ENCODE measurements around the gene EML2.

The EML2 gene

GRCh38 chr19:45643024-45643926 lies 4.1 kb upstream of the EML2 start (continued):
- peak; percentile 43; the same call in 1 of the 2 replicates for TF ChIP-seq PRDM10 (tag by site-specific recombination; IDR thresholded peaks at IDR 0.05)
- TF ChIP-seq ZNF366 (tag by site-specific recombination; conservative IDR thresholded peaks at IDR 0.05) = peak; percentile 50
- peak; percentile 52; the same call in 1 of the 2 replicates for TF ChIP-seq PRDM1 (tag by site-specific recombination; IDR thresholded peaks at IDR 0.05)
- TF ChIP-seq ZBTB17 (tag by site-specific recombination; IDR thresholded peaks at IDR 0.05) = peak; percentile 54
- TF ChIP-seq ZNF792 (tag by site-specific recombination; IDR thresholded peaks at IDR 0.05) = no peak
- peak; percentile 7; the same call in 1 of the 2 replicates for TF ChIP-seq SP7 (tag by site-specific recombination; IDR thresholded peaks at IDR 0.05)
- 0 out of 2 replicates have a peak, but pooled peaks have one; percentile 11 for TF ChIP-seq WT1 (tag by site-specific recombination; IDR thresholded peaks at IDR 0.05)
- TF ChIP-seq ZFHX2 (tag by site-specific recombination; conservative IDR thresholded peaks at IDR 0.05) = no peak
- peak; percentile 64; the same call in 1 of the 2 replicates for TF ChIP-seq ZNF600 (tag by site-specific recombination; IDR thresholded peaks at IDR 0.05)
- TF ChIP-seq IKZF3 (tag by site-specific recombination; IDR thresholded peaks at IDR 0.05) = 0 out of 2 replicates have a peak, but pooled peaks have one; percentile 30
- peak; percentile 86 for TF ChIP-seq ZNF660 (tag by site-specific recombination; IDR thresholded peaks at IDR 0.05)
- peak; percentile 92 for TF ChIP-seq BCL11B (tag by site-specific recombination; IDR thresholded peaks at IDR 0.05; ENCODE audit: low read depth)
- TF ChIP-seq PRDM4 (tag by site-specific recombination; IDR thresholded peaks at IDR 0.05) = 0 out of 2 replicates have a peak, but pooled peaks have one; percentile 18
- TF ChIP-seq ZNF341 (tag by site-specific recombination; IDR thresholded peaks at IDR 0.05; ENCODE audit: low read depth) = no peak
- peak; percentile 46; the same call in 1 of the 2 replicates for TF ChIP-seq ZFP69B (tag by site-specific recombination; IDR thresholded peaks at IDR 0.05)
- TF ChIP-seq GLIS2 (tag by site-specific recombination; IDR thresholded peaks at IDR 0.05) = 0 out of 2 replicates have a peak, but pooled peaks have one; percentile 4
- TF ChIP-seq ZNF501 (tag by site-specific recombination; IDR thresholded peaks at IDR 0.05) = 0 out of 2 replicates have a peak, but pooled peaks have one; percentile 25
- no peak for TF ChIP-seq EGR2 (tag by site-specific recombination; IDR thresholded peaks at IDR 0.05; ENCODE audit: low read depth)
- TF ChIP-seq HIC1 (tag by site-specific recombination; IDR thresholded peaks at IDR 0.05) = peak; percentile 15; the same call in 1 of the 2 replicates
- TF ChIP-seq GLIS1 (tag by site-specific recombination; IDR thresholded peaks at IDR 0.05) = peak; percentile 43; the same call in 1 of the 2 replicates
- no peak for TF ChIP-seq ZNF514 (tag by site-specific recombination; IDR thresholded peaks at IDR 0.05)
- peak; percentile 48 for TF ChIP-seq KLF10 (tag by site-specific recombination; IDR thresholded peaks at IDR 0.05)
- TF ChIP-seq ZXDB (tag by site-specific recombination; IDR thresholded peaks at IDR 0.05) = 0 out of 2 replicates have a peak, but pooled peaks have one; percentile 22
- 0 out of 2 replicates have a peak, but pooled peaks have one; percentile 21 for TF ChIP-seq ZNF629 (tag by site-specific recombination; IDR thresholded peaks at IDR 0.05)
- TF ChIP-seq FEZF1 (tag by site-specific recombination; IDR thresholded peaks at IDR 0.05) = no peak
- TF ChIP-seq ZFP37 (tag by site-specific recombination; IDR thresholded peaks at IDR 0.05) = peak; percentile 35; the same call in 1 of the 2 replicates
